GM12878 (cell line): ENCODE data around the gene VPS26A. TPM values are rescaled to one million over a fixed set of nuclear protein-coding genes. Genes with fewer than 3 reads are reported as not detected.

Experiments used
- ATAC-seq: fragments of 200-7000 bp; cut with Tn5 transposase; 3 replicates; pipeline ENCODE4 v1.9.1; 2020; ENCODE audit warnings: mild to moderate bottlenecking, moderate library complexity
- BruUV-seq: library from RNA; stranded (reverse); fragments of 400-500 nt; replicated peaks from 2 replicates; lab custom pipeline; 2021; lab: Mats Ljungman, UMichigan
- CTCF ChIA-PET: fragments of 300-600 bp; sonication (Branson Sonifier 250); formaldehyde crosslinking; extraction: SDS; loops from one replicate; lab custom pipeline; 2021; ENCODE audit warnings: inconsistent platforms; lab: Yijun Ruan, JAX
- POLR2A ChIA-PET: fragments of 350-600 bp; formaldehyde crosslinking; extraction: SDS; loops from one replicate; lab custom pipeline; 2021; ENCODE audit warnings: inconsistent platforms; lab: Charles Lee
- RAD21 ChIA-PET: fragments of 300-600 bp; sonication (Branson Sonifier 250); formaldehyde crosslinking; loops from one replicate; lab custom pipeline; 2023; ENCODE audit warnings: antibody characterized with exemption; ENCODE audit not compliant: unreplicated experiment; lab: Charles Lee
- SMC1A ChIA-PET: fragments of 300-600 bp; sonication (Branson Sonifier 250); formaldehyde crosslinking; loops from one replicate; lab custom pipeline; 2023; ENCODE audit not compliant: unreplicated experiment, uncharacterized antibody; lab: Charles Lee
- DNase-seq: peaks from one replicate; pipeline ENCODE4 v3.0.0-alpha.2; 2011; ENCODE audit warnings: low read depth, low spot score
- FAIRE-seq: peaks from 3 replicates; lab custom pipeline; 2011; peaks lifted over from hg19 to GRCh38; lab: Jason Lieb, UNC
- H2AFZ ChIP-seq: 2 replicates; pipeline ENCODE4 v1.6.0; 2011; ENCODE audit warnings: low read depth, low read length, control low read depth; ENCODE audit not compliant: control insufficient read depth
- H3K27ac ChIP-seq: 2 replicates; pipeline ENCODE4 v1.5.1; 2011; ENCODE audit warnings: control low read depth; ENCODE audit not compliant: control insufficient read depth, insufficient read depth
- H3K27me3 ChIP-seq, 2 experiments: replicated peaks in 1 of 2; 2 replicates each; pipeline versions ENCODE4 v1.6.0 to v1.6.1; 2011; ENCODE audit warnings: low read length in 1 of 2; ENCODE audit not compliant: control insufficient read depth in 2 of 2, insufficient read depth in 2 of 2
- H3K36me3 ChIP-seq, 2 experiments: 2 replicates each; pipeline ENCODE4 v1.5.1; 2011; ENCODE audit warnings: low read length in 1 of 2; ENCODE audit not compliant: control insufficient read depth in 2 of 2, insufficient read depth in 2 of 2
- H3K4me1 ChIP-seq: 2 replicates; pipeline ENCODE4 v1.6.1; 2011; ENCODE audit warnings: mild to moderate bottlenecking, low read length, moderate library complexity, mixed read lengths; ENCODE audit not compliant: control insufficient read depth, insufficient read depth
- H3K4me2 ChIP-seq: 2 replicates; pipeline ENCODE4 v1.6.0; 2011; ENCODE audit warnings: control low read depth; ENCODE audit not compliant: control insufficient read depth, insufficient read depth
- H3K4me3 ChIP-seq: fragments of 200-600 bp; sonication (generic); 2 replicates; pipeline ENCODE4 v1.5.1; 2016
- H3K79me2 ChIP-seq: 2 replicates; pipeline ENCODE4 v1.6.0; 2011; ENCODE audit warnings: low read length; ENCODE audit not compliant: control insufficient read depth, insufficient read depth
- H3K9ac ChIP-seq: 2 replicates; pipeline ENCODE4 v1.8.0; 2011; ENCODE audit warnings: low read length, control low read depth, mixed read lengths; ENCODE audit not compliant: control insufficient read depth, insufficient read depth
- H3K9me3 ChIP-seq: replicated peaks from 3 replicates; pipeline ENCODE4 v1.5.1; 2011; ENCODE audit warnings: mild to moderate bottlenecking, low read length; ENCODE audit not compliant: control insufficient read depth, insufficient read depth
- H4K20me1 ChIP-seq: 2 replicates; pipeline ENCODE4 v1.6.0; 2011; ENCODE audit not compliant: control insufficient read depth, insufficient read depth
- CHD2 ChIP-seq: IDR thresholded peaks from 2 replicates; pipeline ENCODE4 v1.6.1; 2011; ENCODE audit warnings: low read depth, low read length, improper control_type of control experiment, borderline replicate concordance
- GABPA ChIP-seq: IDR thresholded peaks from 2 replicates; pipeline ENCODE4 v1.6.1; 2014; ENCODE audit warnings: antibody characterized with exemption, low read depth, mild to moderate bottlenecking, inconsistent platforms
- IKZF2 ChIP-seq, 2 experiments: fragments of 450-650 bp; IDR thresholded peaks; 2 replicates each; pipeline ENCODE4 v1.6.1; 2017; ENCODE audit warnings: mild to moderate bottlenecking in 2 of 2, moderate library complexity in 2 of 2
- PAX5 ChIP-seq: IDR thresholded peaks from 2 replicates; pipeline ENCODE4 v1.6.1; 2011; ENCODE audit warnings: low read depth, low read length, borderline replicate concordance
- ZNF622 ChIP-seq: fragments of 450-650 bp; IDR thresholded peaks from 2 replicates; pipeline ENCODE4 v1.6.1; 2017; ENCODE audit warnings: mild to moderate bottlenecking, inconsistent platforms
- WGBS: methylation state at CpG from one replicate; pipeline ENCODE4 v1.1.6; 2016; ENCODE audit warnings: low lambda C conversion rate; ENCODE audit not compliant: insufficient replicate concordance, insufficient coverage; ENCODE audit errors: missing lambda C conversion rate; 5-methylcytosine and 5-hydroxymethylcytosine counted together
- in situ Hi-C: fragments of 300-500 bp; cut with MboI; formaldehyde crosslinking; loops from 9 replicates; pipeline ENCODE4 v1.14.3; 2018; ENCODE audit warnings: mixed read lengths
- intact Hi-C: fragments of 100-400 bp; cut with micrococcal nuclease; formaldehyde crosslinking; loops from one replicate; pipeline ENCODE4 v1.14.2; 2022; ENCODE audit not compliant: unreplicated experiment
- polyA plus RNA-seq, 11 experiments: library from polyadenylated mRNA; depleted of rRNA in 4 of 11; unstranded in 6 of 11; stranded (reverse) in 5 of 11; fragments of >200 nt; fragmentation: Nextera tagmentation in 4 of 11; fragmentation: Illumina TruSeq in 1 of 11; extraction: Ambion mirVana in 4 of 11; extraction: Trizol in 1 of 11; gene quantifications; 1 replicate in 1 of 11; 2 replicates in 10 of 11; pipeline versions ENCODE4 v1.2.1 to v1.2.3, GENCODE V29; 2011 to 2016; ENCODE audit warnings: inconsistent platforms in 2 of 11, missing spikeins in 2 of 11, low read depth in 1 of 11
- total RNA-seq, 4 experiments: library from RNA; depleted of rRNA in 3 of 4; stranded (reverse); fragments of >200 nt in 3 of 4; fragmentation: Illumina TruSeq in 1 of 4; extraction: Trizol in 1 of 4; gene quantifications; 2 replicates each; pipeline versions ENCODE4 v1.2.1 to v1.2.3, GENCODE V29; 2013 to 2021
- TF ChIP-seq, protein P1 (sequence below): fragments of 450-650 bp; formaldehyde crosslinking; IDR thresholded peaks from 2 replicates; pipeline ENCODE4 v1.5.0; 2022; ENCODE audit warnings: mild to moderate bottlenecking, missing genetic modification characterization
- TF ChIP-seq, protein P2 (sequence below): fragments of 450-650 bp; IDR thresholded peaks from 2 replicates; pipeline ENCODE4 v1.6.1; 2016; ENCODE audit warnings: mild to moderate bottlenecking, moderate library complexity, borderline replicate concordance
- TF ChIP-seq, protein P3 (sequence below): fragments of 450-650 bp; IDR thresholded peaks from 2 replicates; pipeline ENCODE4 v1.6.1; 2016; ENCODE audit warnings: mild to moderate bottlenecking

VPS26A gene
- total and polyA plus RNA-seq, 10 of the 15 experiments (the other 5 are each of a cell fraction or from before 2014, with no cell fraction given): 16.8 to 72.3 (median 26.8) TPM

DNA sequence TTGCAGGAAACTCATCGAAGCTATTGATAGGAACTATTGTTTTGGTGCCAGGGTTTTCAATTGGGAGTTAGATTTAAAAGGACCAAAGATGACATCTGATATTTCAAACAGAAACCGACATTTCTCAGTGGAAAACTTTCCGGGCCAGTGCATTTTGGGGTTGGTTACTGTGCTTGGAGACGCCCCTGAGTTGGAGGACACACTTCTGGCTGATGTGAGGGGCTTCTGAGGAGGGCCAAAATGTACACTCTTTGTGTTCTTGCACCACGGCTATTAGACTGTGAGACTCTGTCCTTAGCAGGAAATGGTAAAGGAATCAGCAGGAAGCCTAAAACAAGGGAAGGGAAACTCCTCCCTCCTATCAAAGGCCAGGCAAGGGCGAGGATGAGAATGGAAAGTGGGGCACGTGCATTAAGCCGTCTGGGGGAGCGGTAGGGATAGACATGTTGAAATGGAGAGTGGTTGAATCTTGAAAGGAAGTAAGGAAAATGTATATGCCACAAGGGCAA is 37.9 kb upstream of the VPS26A start:
- POLR2A ChIA-PET: interaction anchor here (5.2 to 13.2 kb wide), 2 partner anchors 20 to 35 kb away, joined by 59 to 312 read pairs; no protein-coding TSS in a partner anchor
- no TSS peak for BruUV-seq
- peak overlapping the region; percentile 62 for H2AFZ ChIP-seq
- peaks cover 18% of the 10 kb centered on the region for H3K4me1 ChIP-seq
- no peaks in the 10 kb centered on the region for H3K9me3 ChIP-seq
- no peak for FAIRE-seq
- in situ Hi-C loops: no loop called here
- intact Hi-C loops: no loop called here
- peak; percentile 17 to 33; a peak in 1 of 4 replicates for TF ChIP-seq IKZF2 (IDR thresholded peaks at IDR 0.05)
- no peak for TF ChIP-seq PAX5
- TF ChIP-seq, protein P1, sequence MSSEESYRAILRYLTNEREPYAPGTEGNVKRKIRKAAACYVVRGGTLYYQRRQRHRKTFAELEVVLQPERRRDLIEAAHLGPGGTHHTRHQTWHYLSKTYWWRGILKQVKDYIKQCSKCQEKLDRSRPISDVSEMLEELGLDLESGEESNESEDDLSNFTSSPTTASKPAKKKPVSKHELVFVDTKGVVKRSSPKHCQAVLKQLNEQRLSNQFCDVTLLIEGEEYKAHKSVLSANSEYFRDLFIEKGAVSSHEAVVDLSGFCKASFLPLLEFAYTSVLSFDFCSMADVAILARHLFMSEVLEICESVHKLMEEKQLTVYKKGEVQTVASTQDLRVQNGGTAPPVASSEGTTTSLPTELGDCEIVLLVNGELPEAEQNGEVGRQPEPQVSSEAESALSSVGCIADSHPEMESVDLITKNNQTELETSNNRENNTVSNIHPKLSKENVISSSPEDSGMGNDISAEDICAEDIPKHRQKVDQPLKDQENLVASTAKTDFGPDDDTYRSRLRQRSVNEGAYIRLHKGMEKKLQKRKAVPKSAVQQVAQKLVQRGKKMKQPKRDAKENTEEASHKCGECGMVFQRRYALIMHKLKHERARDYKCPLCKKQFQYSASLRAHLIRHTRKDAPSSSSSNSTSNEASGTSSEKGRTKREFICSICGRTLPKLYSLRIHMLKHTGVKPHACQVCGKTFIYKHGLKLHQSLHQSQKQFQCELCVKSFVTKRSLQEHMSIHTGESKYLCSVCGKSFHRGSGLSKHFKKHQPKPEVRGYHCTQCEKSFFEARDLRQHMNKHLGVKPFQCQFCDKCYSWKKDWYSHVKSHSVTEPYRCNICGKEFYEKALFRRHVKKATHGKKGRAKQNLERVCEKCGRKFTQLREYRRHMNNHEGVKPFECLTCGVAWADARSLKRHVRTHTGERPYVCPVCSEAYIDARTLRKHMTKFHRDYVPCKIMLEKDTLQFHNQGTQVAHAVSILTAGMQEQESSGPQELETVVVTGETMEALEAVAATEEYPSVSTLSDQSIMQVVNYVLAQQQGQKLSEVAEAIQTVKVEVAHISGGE: peak; percentile 45; the same call in 1 of the 2 replicates
- no peak for TF ChIP-seq CHD2
- no peak for TF ChIP-seq ZNF622
- TF ChIP-seq, protein P2, sequence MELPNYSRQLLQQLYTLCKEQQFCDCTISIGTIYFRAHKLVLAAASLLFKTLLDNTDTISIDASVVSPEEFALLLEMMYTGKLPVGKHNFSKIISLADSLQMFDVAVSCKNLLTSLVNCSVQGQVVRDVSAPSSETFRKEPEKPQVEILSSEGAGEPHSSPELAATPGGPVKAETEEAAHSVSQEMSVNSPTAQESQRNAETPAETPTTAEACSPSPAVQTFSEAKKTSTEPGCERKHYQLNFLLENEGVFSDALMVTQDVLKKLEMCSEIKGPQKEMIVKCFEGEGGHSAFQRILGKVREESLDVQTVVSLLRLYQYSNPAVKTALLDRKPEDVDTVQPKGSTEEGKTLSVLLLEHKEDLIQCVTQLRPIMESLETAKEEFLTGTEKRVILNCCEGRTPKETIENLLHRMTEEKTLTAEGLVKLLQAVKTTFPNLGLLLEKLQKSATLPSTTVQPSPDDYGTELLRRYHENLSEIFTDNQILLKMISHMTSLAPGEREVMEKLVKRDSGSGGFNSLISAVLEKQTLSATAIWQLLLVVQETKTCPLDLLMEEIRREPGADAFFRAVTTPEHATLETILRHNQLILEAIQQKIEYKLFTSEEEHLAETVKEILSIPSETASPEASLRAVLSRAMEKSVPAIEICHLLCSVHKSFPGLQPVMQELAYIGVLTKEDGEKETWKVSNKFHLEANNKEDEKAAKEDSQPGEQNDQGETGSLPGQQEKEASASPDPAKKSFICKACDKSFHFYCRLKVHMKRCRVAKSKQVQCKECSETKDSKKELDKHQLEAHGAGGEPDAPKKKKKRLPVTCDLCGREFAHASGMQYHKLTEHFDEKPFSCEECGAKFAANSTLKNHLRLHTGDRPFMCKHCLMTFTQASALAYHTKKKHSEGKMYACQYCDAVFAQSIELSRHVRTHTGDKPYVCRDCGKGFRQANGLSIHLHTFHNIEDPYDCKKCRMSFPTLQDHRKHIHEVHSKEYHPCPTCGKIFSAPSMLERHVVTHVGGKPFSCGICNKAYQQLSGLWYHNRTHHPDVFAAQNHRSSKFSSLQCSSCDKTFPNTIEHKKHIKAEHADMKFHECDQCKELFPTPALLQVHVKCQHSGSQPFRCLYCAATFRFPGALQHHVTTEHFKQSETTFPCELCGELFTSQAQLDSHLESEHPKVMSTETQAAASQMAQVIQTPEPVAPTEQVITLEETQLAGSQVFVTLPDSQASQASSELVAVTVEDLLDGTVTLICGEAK: 0 out of 2 replicates have a peak, but pooled peaks have one; percentile 37
- TF ChIP-seq, protein P3, sequence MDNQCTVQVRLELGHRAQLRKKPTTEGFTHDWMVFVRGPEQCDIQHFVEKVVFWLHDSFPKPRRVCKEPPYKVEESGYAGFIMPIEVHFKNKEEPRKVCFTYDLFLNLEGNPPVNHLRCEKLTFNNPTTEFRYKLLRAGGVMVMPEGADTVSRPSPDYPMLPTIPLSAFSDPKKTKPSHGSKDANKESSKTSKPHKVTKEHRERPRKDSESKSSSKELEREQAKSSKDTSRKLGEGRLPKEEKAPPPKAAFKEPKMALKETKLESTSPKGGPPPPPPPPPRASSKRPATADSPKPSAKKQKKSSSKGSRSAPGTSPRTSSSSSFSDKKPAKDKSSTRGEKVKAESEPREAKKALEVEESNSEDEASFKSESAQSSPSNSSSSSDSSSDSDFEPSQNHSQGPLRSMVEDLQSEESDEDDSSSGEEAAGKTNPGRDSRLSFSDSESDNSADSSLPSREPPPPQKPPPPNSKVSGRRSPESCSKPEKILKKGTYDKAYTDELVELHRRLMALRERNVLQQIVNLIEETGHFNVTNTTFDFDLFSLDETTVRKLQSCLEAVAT: peak; percentile 68; the same call in 1 of the 2 replicates
- peak; percentile 60; the same call in 1 of the 2 replicates for TF ChIP-seq GABPA
- TF ChIP-seq, all 136 proteins: peak for 5
- 49% methylated on average over 9 of the region's 9 CpGs for WGBS
- Histone ChIP-seq H3K4me2 (peak overlapping the region; percentile 77; the same call in 1 of the 2 replicates), H3K4me3 (peak overlapping the region; percentile 18; the same call in 1 of the 2 replicates), H3K27ac (peak overlapping the region; percentile 47), H3K79me2 (peaks cover 38% of the 10 kb centered on the region), H4K20me1 (no peaks in the 10 kb centered on the region), H3K27me3 (no peaks in the 10 kb centered on the region), H3K36me3 (no peaks in the 10 kb centered on the region), H3K9ac (no peak overlapping the region)
- CTCF ChIA-PET: interaction anchor here (0.8 to 3.3 kb wide), 5 partner anchors 8 to 137 kb away, joined by 3 to 21 read pairs (median 4); no protein-coding TSS in a partner anchor
- DNase-seq: no peak
- RAD21 ChIA-PET: interaction anchor here (12.9 to 18.9 kb wide), 2 partner anchors 32 to 78 kb away, joined by 252 to 544 read pairs; no protein-coding TSS in a partner anchor
- SMC1A ChIA-PET: interaction anchor here (0.8 to 16.6 kb wide), 7 partner anchors 13 to 77 kb away, joined by 3 to 355 read pairs (median 4); no protein-coding TSS in a partner anchor
- no peak for ATAC-seq
